Type B pancreatic cell (in vitro differentiated cells): ENCODE results near the gene LRRK2. TPM values are rescaled to one million over a fixed set of nuclear protein-coding genes. Genes with fewer than 3 reads are reported as not detected.

Experiments used
- DNase-seq: peaks from one replicate; pipeline ENCODE4 v3.0.0; 2021; ENCODE audit warnings: mixed read lengths; ENCODE audit not compliant: unreplicated experiment; ENCODE audit errors: extremely low spot score
- H3K27ac Mint-ChIP-seq: 2 replicates; pipeline ENCODE4 v1.8.0; 2021; ENCODE audit warnings: mild to moderate bottlenecking, mixed read lengths
- H3K27me3 Mint-ChIP-seq: 2 replicates; pipeline ENCODE4 v1.8.0; 2021; ENCODE audit warnings: mixed read lengths
- H3K36me3 Mint-ChIP-seq: 2 replicates; pipeline ENCODE4 v1.8.0; 2021; ENCODE audit warnings: mixed read lengths
- H3K4me1 Mint-ChIP-seq: one replicate; pipeline ENCODE4 v1.8.0; 2021; ENCODE audit warnings: mixed read lengths; ENCODE audit not compliant: unreplicated experiment
- H3K4me3 Mint-ChIP-seq: 2 replicates; pipeline ENCODE4 v1.8.0; 2021; ENCODE audit warnings: mild to moderate bottlenecking, mixed read lengths
- H3K9me3 Mint-ChIP-seq: 2 replicates; pipeline ENCODE4 v1.8.0; 2021; ENCODE audit warnings: mixed read lengths
- CTCF ChIP-seq: fragments of 200-600 bp; sonication (generic); conservative IDR thresholded peaks from 2 replicates; pipeline ENCODE4 v1.5.0; 2021; ENCODE audit warnings: antibody characterized with exemption, mild to moderate bottlenecking
- total RNA-seq: library from RNA; stranded (reverse); gene quantifications from 2 replicates; pipeline ENCODE4 v1.2.1, GENCODE V29; 2021; ENCODE audit warnings: low replicate concordance

The LRRK2 gene
- total RNA-seq, 1 donor from 2014 or later = 0.75 TPM

GRCh38 chr12:40312982-40313576 is 88.3 kb downstream of the LRRK2 start:
- Mint-ChIP-seq H3K4me1 (no peaks in the 10 kb centered on the region), H3K27ac (no peak overlapping the region), H3K36me3 (no peaks in the 10 kb centered on the region), H3K27me3 (no peaks in the 10 kb centered on the region), H3K4me3 (no peak overlapping the region), H3K9me3 (no peaks in the 10 kb centered on the region)
- no peak for DNase-seq
- TF ChIP-seq CTCF = peak; percentile 77

- no peaks in the 10 kb centered on the region for H3K27me3 Mint-ChIP-seq
Measured at GRCh38 chr12:40313928-40314327, 89.1 kb downstream of the LRRK2 start.

GRCh38 chr12:40314927-40315326 is 90.1 kb downstream of the LRRK2 start:
- no peak for TF ChIP-seq CTCF
- no peaks in the 10 kb centered on the region for H3K4me1 Mint-ChIP-seq
- no peaks in the 10 kb centered on the region for H3K27me3 Mint-ChIP-seq
- no peak for DNase-seq
- H3K9me3 Mint-ChIP-seq = no peaks in the 10 kb centered on the region
- no peak overlapping the region for H3K4me3 Mint-ChIP-seq
- H3K27ac Mint-ChIP-seq = no peak overlapping the region
- no peaks in the 10 kb centered on the region for H3K36me3 Mint-ChIP-seq

More at GRCh38 chr12:40313928-40314327, 89.1 kb downstream of the LRRK2 start:
- no peak for TF ChIP-seq CTCF
- Mint-ChIP-seq H3K27ac (no peak overlapping the region), H3K4me3 (no peak overlapping the region), H3K4me1 (no peaks in the 10 kb centered on the region), H3K9me3 (no peaks in the 10 kb centered on the region), H3K36me3 (no peaks in the 10 kb centered on the region)
- DNase-seq = no peak

- Mint-ChIP-seq H3K4me1 (no peaks in the 10 kb centered on the region), H3K36me3 (no peaks in the 10 kb centered on the region), H3K4me3 (no peak overlapping the region), H3K27me3 (no peaks in the 10 kb centered on the region), H3K27ac (no peak overlapping the region), H3K9me3 (no peaks in the 10 kb centered on the region)
- DNase-seq = no peak
- no peak for TF ChIP-seq CTCF
Measured at GRCh38 chr12:40315375-40315774, 90.6 kb downstream of the LRRK2 start.

- Mint-ChIP-seq H3K9me3 (no peaks in the 10 kb centered on the region), H3K4me3 (no peak overlapping the region), H3K36me3 (no peaks in the 10 kb centered on the region), H3K4me1 (no peaks in the 10 kb centered on the region), H3K27me3 (no peaks in the 10 kb centered on the region), H3K27ac (no peak overlapping the region)
- DNase-seq = no peak
- TF ChIP-seq CTCF = no peak
Measured at GRCh38 chr12:40324261-40324660, 99.5 kb downstream of the LRRK2 start.
